SJCRH30 (cell line): Measurements from ENCODE around the gene UBQLN2. TPM values are rescaled to one million over a fixed set of nuclear protein-coding genes. Genes with fewer than 3 reads are reported as not detected.
"Not testable (repeated sequence)": the region's sequence is repeated elsewhere in the genome, so short reads cannot be mapped to it uniquely, and the experiment has no call there.

ENCODE experiments used
- DNase-seq, 2 experiments: peaks; one replicate each; pipeline ENCODE4 v3.0.0-alpha.2; 2015 to 2020
- H3K27ac ChIP-seq: fragments of 250-450 bp; sonication (Bioruptor Pico); 2 replicates; pipeline ENCODE4 v1.5.1; 2020; ENCODE audit warnings: mild to moderate bottlenecking, moderate library complexity
- H3K27me3 ChIP-seq: fragments of 250-450 bp; sonication (Bioruptor Pico); 2 replicates; pipeline ENCODE4 v1.5.1; 2020; ENCODE audit warnings: mild to moderate bottlenecking, moderate library complexity
- H3K36me3 ChIP-seq: fragments of 250-450 bp; sonication (Bioruptor Pico); 2 replicates; pipeline ENCODE4 v1.5.1; 2020; ENCODE audit warnings: mild to moderate bottlenecking, moderate library complexity
- H3K4me1 ChIP-seq: fragments of 250-450 bp; sonication (Bioruptor Pico); 2 replicates; pipeline ENCODE4 v1.5.1; 2020; ENCODE audit warnings: mild to moderate bottlenecking, moderate library complexity
- H3K4me3 ChIP-seq: fragments of 250-450 bp; sonication (Bioruptor Pico); 2 replicates; pipeline ENCODE4 v1.5.1; 2020; ENCODE audit warnings: mild to moderate bottlenecking, moderate library complexity
- H3K9me3 ChIP-seq: fragments of 250-450 bp; sonication (Bioruptor Pico); replicated peaks from 2 replicates; pipeline ENCODE4 v1.5.1; 2020; ENCODE audit warnings: mild to moderate bottlenecking, moderate library complexity
- total RNA-seq: library from RNA; depleted of rRNA; stranded (reverse); fragments of >200 nt; shearing (Covaris generic); gene quantifications from 2 replicates; pipeline ENCODE4 v1.2.3, GENCODE V29; 2014; rRNA removed

UBQLN2 gene
- total RNA-seq, 1 experiment from 2014 or later, result 13.0 TPM

- no peak overlapping the region for H3K4me3 ChIP-seq
- H3K9me3 ChIP-seq, result no peaks in the 10 kb centered on the region
- no peaks in the 10 kb centered on the region for H3K4me1 ChIP-seq
- no peaks in the 10 kb centered on the region for H3K36me3 ChIP-seq
- H3K27ac ChIP-seq, result no peak overlapping the region
- H3K27me3 ChIP-seq, result no peaks in the 10 kb centered on the region
- no peak for DNase-seq
Observed at GRCh38 chrX:56588397-56589188, 25.2 kb downstream of the UBQLN2 start.

GRCh38 chrX:56591830-56592229 is 28.4 kb downstream of the UBQLN2 start:
- not testable (repeated sequence) for H3K4me3 ChIP-seq

GRCh38 chrX:56600141-56600540 is 36.7 kb downstream of the UBQLN2 start:
- DNase-seq, result no peak
- no peaks in the 10 kb centered on the region for H3K27me3 ChIP-seq
- no peak overlapping the region for H3K27ac ChIP-seq
- no peaks in the 10 kb centered on the region for H3K36me3 ChIP-seq
- H3K4me1 ChIP-seq, result no peaks in the 10 kb centered on the region
- no peaks in the 10 kb centered on the region for H3K9me3 ChIP-seq
- H3K4me3 ChIP-seq, result no peak overlapping the region

More at GRCh38 chrX:56591830-56592229, 28.4 kb downstream of the UBQLN2 start:
- H3K27me3 ChIP-seq, H3K4me1 ChIP-seq, H3K27ac ChIP-seq, H3K36me3 ChIP-seq, H3K9me3 ChIP-seq, DNase-seq: not testable (repeated sequence)

- no peak overlapping the region for H3K4me3 ChIP-seq
- H3K36me3 ChIP-seq, result no peaks in the 10 kb centered on the region
- no peaks in the 10 kb centered on the region for H3K27me3 ChIP-seq
- H3K27ac ChIP-seq, result no peak overlapping the region
- H3K4me1 ChIP-seq, result no peaks in the 10 kb centered on the region
- no peak for DNase-seq
- no peaks in the 10 kb centered on the region for H3K9me3 ChIP-seq
Observed at GRCh38 chrX:56600987-56601386, 37.6 kb downstream of the UBQLN2 start.

GRCh38 chrX:56615282-56615681 is 51.9 kb downstream of the UBQLN2 start:
- H3K9me3 ChIP-seq, result no peaks in the 10 kb centered on the region
- no peak overlapping the region for H3K4me3 ChIP-seq
- no peaks in the 10 kb centered on the region for H3K36me3 ChIP-seq
- H3K27ac ChIP-seq, result no peak overlapping the region
- no peak for DNase-seq
- no peaks in the 10 kb centered on the region for H3K4me1 ChIP-seq
- no peaks in the 10 kb centered on the region for H3K27me3 ChIP-seq

Other genes starting within 250 kb of the UBQLN2 start
- gene NBDY, start 165.6 kb downstream of the UBQLN2 start, total RNA-seq, result 14.6 and 16.2 TPM in 2 replicates